Gastroesophageal sphincter (tissue), 3 donors: ENCODE results near the gene BHMT2.

Source experiments
- CTCF ChIP-seq, 4 experiments: fragments of 200-600 bp in 2 of 4; fragments of 450-650 bp in 2 of 4; sonication (generic) in 1 of 4; IDR thresholded peaks; one replicate each; pipeline ENCODE4 v1.5.1; 2017 to 2019; ENCODE audit warnings: antibody characterized with exemption in 4 of 4, mild to moderate bottlenecking in 2 of 4, moderate library complexity in 2 of 4
- POLR2A ChIP-seq, 2 donors: fragments of 450-650 bp; IDR thresholded peaks; one replicate each; pipeline ENCODE4 v1.6.1; 2017; ENCODE audit warnings: antibody characterized with exemption in 2 of 2, mild to moderate bottlenecking in 2 of 2, moderate library complexity in 1 of 2
- POLR2AphosphoS5 ChIP-seq: sonication (generic); formaldehyde crosslinking; IDR thresholded peaks from one replicate; pipeline ENCODE4 v1.6.1; 2017; ENCODE audit warnings: antibody characterized with exemption

DNA sequence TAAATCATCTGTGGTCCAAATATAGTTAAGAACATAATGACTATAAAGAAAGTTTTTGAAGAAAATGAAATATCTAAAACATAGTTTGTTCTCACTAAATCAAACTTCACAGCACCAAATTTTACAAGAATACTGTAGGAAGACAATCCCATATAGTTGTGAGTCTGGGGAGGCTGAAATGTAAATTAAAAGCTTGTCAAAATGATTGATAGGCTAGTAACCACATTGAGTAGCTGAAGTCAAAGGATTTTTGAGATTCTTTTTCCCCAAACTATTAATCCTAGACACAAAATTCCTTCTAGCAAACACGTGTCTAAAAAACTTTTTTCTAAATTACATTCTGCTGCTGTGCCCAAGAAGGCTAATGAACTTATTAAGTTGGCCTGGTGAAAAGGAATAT lies 55.0 kb downstream of the BHMT2 start:
- TF ChIP-seq CTCF (IDR thresholded peaks at IDR 0.05) (no peak), POLR2AphosphoS5 (no peak), POLR2A (IDR thresholded peaks at IDR 0.05) (no peak)
